ENCODE data around the gene ZNF232.

DNA sequence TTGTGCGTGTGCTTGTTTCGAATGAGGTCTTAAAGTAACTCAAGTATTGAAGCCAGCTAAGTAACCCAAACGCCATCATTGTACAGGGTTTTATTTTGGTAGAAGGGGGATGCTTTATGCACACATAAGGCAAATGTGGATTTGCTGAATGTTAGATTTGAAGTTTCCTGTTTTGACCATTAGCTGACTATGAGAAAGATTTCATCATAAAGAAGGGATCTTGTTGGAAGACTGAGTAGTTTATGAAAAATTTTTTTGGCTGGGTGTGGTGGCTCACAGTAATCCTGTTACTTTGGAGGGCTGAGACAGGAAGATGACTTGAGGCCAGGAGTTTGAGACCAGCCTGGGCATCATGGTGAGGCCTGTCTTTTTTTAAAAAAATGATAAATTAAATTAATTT lies 43.4 kb downstream of the ZNF232 start:
- TF ChIP-seq CTCF (IDR thresholded peaks at IDR 0.05) = no peak
- TF ChIP-seq POLR2A (IDR thresholded peaks at IDR 0.05) = no peak
